ENCODE results near the gene CLIC1.

Gene CLIC1

DNA sequence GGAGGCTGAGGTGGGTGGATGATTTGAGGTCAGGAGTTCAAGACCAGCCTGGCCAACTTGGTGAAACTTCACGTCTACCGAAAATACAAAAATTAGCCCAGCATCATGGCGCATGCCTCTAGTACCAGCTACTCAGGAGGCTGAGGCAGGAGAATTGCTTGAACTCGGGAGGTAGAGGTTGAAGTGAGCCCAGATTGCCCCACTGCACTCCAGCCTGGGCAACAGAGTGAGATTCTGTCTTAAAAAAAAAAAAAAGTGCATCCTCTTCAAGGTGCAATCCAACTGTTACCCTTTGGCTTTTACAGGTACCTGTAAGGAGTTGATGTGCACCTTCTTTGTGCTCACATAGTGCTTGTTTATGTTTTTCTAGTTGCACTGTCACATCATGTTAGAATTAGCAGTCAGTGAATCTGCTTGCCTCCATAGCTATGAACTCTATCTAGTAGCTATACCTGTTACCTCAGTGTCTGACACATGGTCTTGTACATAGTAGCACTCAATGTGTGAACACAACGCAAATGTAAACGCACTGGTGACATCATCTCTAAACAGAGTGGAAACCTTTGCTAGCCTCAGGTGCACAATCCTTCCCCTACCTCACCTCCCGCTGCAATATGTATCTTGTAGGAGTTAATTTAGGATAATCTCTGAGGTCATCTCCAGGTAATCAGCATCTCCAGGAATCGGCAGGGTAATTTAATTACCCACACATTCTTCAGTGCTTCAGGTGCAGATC lies 13.1 kb upstream of the CLIC1 start:
- FAIRE-seq (no peak), DNase-seq (ENCODE audit: insufficient read length) (no peak)
- no peak for TF ChIP-seq POLR2AphosphoS5 (IDR thresholded peaks at IDR 0.05; ENCODE audit: low read depth, low read length)
- no peak for TF ChIP-seq POLR2A (IDR thresholded peaks at IDR 0.05; ENCODE audit: low read depth, low read length)
- TF ChIP-seq TAF1 (IDR thresholded peaks at IDR 0.05; ENCODE audit: borderline replicate concordance, low read depth, low read length): no peak

- FAIRE-seq (no peak), DNase-seq (ENCODE audit: insufficient read length) (no peak)
- no peak for TF ChIP-seq TAF1 (IDR thresholded peaks at IDR 0.05; ENCODE audit: borderline replicate concordance, low read depth, low read length)
- no peak for TF ChIP-seq POLR2A (IDR thresholded peaks at IDR 0.05; ENCODE audit: low read depth, low read length)
- TF ChIP-seq POLR2AphosphoS5 (IDR thresholded peaks at IDR 0.05; ENCODE audit: low read depth, low read length): no peak
These were observed 8.1 kb upstream of the CLIC1 start for GRCh38 chr6:31744422-31744821.

GRCh38 chr6:31742894-31743293 lies 6.6 kb upstream of the CLIC1 start:
- DNase-seq (ENCODE audit: insufficient read length) (no peak), FAIRE-seq (no peak)
- TF ChIP-seq POLR2A (IDR thresholded peaks at IDR 0.05; ENCODE audit: low read depth, low read length): no peak
- TF ChIP-seq TAF1 (IDR thresholded peaks at IDR 0.05; ENCODE audit: borderline replicate concordance, low read depth, low read length): no peak
- no peak for TF ChIP-seq POLR2AphosphoS5 (IDR thresholded peaks at IDR 0.05; ENCODE audit: low read depth, low read length)

DNA sequence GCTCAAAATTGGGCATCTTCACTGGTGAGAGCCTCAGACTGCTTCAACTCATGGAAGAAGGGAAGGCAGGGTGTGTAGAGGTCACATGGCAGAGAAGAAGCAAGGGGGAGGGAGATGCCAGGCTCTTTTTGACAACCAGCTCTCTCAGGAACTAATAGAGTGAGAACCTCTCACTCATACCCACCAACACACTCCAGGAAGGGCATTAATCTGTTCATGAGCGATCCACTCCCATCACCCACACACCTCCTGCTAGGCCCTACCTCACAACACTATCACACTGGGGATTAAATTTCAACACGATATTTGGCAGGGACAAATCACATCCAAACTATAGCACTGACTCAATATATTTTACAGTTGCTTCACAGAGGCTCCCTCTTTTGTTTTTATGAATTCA lies 5.5 kb upstream of the CLIC1 start:
- FAIRE-seq: no peak
- no peak for TF ChIP-seq POLR2A (IDR thresholded peaks at IDR 0.05; ENCODE audit: low read depth, low read length)
- no peak for TF ChIP-seq POLR2AphosphoS5 (IDR thresholded peaks at IDR 0.05; ENCODE audit: low read depth, low read length)
- TF ChIP-seq TAF1 (IDR thresholded peaks at IDR 0.05; ENCODE audit: borderline replicate concordance, low read depth, low read length): no peak
- no peak for DNase-seq (ENCODE audit: insufficient read length)

DNA sequence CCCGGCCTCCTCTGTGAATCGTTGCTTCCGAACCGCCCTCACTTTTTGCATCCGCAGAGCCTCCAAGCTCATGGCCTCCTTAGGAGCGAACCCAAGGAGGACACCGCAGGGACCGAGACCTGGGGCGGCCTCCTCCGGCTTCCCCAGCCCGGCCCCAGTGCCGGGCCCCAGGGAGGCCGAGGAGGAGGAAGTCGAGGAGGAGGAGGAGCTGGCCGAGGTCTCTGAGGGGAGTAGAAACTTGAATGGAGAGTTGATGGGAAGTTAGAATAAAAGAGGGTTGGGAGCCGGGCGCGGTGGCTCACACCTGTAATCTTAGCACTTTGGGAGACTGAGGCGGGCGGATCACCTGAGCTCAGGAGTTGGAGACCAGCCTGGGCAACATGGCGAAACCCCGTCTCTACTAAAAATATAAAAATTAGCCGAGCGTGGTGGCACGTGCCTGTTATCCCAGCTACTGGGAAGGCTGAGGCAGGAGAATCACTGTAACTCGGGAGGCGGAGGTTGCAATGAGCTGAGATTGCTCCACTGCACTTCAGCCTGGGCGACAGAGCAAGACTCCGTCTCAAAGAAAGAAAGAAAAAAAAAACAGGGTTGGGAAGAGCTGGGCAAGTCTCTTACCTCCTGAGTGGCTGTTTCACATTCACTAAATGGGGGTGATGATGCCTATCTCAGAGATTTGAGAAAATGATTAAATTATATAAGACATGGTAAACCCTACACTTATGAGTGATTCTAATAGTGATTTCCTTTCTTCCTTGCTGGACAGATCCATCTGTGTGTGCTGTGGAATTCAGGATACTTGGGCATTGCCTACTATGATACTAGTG lies 4.3 kb upstream of the CLIC1 start:
- no peak for FAIRE-seq
- TF ChIP-seq POLR2A (IDR thresholded peaks at IDR 0.05; ENCODE audit: low read depth, low read length) (no peak), TAF1 (IDR thresholded peaks at IDR 0.05; ENCODE audit: borderline replicate concordance, low read depth, low read length) (peak; percentile 31; the same call in 1 of the 2 replicates)
- peak; percentile 47 for DNase-seq (ENCODE audit: insufficient read length)

- FAIRE-seq (peak; percentile 96), DNase-seq (ENCODE audit: insufficient read length) (peak; percentile 89)
- TF ChIP-seq POLR2A (IDR thresholded peaks at IDR 0.05; ENCODE audit: low read depth, low read length) (peak; percentile 78), POLR2AphosphoS5 (IDR thresholded peaks at IDR 0.05; ENCODE audit: low read depth, low read length) (peak; percentile 69), TAF1 (IDR thresholded peaks at IDR 0.05; ENCODE audit: borderline replicate concordance, low read depth, low read length) (peak; percentile 35; the same call in 1 of the 2 replicates)
These were observed 3.5 kb upstream of the CLIC1 start, which contains the start of gene MSH5 for GRCh38 chr6:31739639-31740396. Gene MSH5 (plus strand): TSS chr6:31740005. CDS start chr6:31740467, 462 bp downstream.

DNA sequence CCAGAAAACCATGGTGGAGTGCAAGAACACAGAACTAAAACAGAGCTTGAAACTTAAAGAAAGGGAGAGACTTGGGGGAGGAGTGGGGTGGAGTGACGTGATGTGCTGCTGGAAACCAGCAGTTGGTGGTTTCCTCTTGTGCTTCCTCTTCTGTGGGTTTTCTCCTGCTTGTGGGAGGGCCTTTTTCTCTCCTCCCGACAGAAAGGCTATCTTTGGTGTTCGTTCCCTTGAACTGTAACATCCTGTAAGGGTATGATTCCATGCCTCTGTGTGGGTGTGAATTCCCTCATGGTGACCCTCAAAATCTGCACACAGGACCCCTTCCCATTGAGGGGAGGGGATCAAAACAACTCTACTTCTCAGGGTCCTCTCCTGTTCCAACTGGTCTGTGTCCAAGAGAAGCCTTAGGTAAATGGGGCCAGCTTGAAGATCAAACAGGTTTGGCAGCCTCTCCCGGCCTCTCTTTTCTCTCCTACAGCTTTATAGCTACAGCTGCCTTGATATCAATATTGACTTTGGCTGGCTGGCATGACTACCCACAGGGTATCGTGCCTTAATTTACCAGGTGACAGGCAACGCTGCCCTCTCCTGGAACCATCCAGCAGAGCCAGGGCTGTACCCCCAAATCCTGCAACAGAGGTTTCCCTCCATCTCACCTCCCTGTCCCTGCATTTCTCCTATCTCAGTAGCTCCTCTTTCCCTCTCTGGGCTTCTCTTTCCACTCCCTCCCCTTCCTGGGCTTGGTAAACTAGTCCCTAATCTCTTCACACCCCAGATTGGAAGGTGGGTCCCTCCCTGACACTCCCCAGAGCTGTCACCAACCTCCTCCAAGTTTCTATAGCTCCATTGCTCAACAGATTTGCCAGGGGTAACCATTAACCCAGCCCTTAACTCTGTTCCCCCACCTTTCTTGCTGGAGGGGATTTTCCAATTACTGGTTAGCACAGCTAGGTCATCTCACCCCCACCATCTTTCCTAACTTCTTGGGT lies 2.0 kb upstream of the CLIC1 start:
- FAIRE-seq: peak; percentile 38
- TF ChIP-seq POLR2AphosphoS5 (IDR thresholded peaks at IDR 0.05; ENCODE audit: low read depth, low read length): peak; percentile 82; the same call in 1 of the 2 replicates
- peak; percentile 61; the same call in 1 of the 2 replicates for TF ChIP-seq TAF1 (IDR thresholded peaks at IDR 0.05; ENCODE audit: borderline replicate concordance, low read depth, low read length)
- TF ChIP-seq POLR2A (IDR thresholded peaks at IDR 0.05; ENCODE audit: low read depth, low read length): peak; percentile 67
- peak; percentile 61 for DNase-seq (ENCODE audit: insufficient read length)

- FAIRE-seq: no peak
- TF ChIP-seq POLR2A (IDR thresholded peaks at IDR 0.05; ENCODE audit: low read depth, low read length) (no peak), TAF1 (IDR thresholded peaks at IDR 0.05; ENCODE audit: borderline replicate concordance, low read depth, low read length) (no peak), POLR2AphosphoS5 (IDR thresholded peaks at IDR 0.05; ENCODE audit: low read depth, low read length) (no peak; the same call in 1 of the 2 replicates)
- DNase-seq (ENCODE audit: insufficient read length): no peak
These were observed 1.1 kb upstream of the CLIC1 start for GRCh38 chr6:31737315-31737990.

DNA sequence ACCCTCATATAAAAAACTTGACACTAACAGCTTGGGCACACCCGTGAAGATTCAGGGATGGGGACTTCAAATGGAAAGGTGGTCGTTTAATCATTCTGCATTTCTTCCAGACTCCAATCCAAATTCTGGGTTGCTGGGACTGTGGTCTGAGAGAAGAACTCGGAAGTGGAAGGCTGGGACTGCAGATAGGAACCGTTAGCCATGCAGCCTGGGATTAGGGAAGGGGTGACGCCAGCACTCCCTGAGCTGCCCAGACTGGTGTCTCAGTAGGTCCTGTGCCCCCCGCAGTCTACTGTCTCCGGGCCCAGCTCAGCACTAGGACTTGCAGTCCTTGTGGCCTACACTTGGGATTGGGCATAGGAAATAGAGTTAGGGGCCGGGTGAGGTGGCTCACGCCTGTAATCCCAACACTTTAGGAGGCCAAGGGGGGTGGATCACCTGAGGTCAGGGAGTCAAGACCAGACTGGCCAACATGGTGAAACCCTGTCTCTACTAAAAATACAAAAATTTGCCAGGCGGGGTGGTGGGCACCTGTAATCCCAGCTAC lies 511 bp upstream of the CLIC1 start:
- DNase-seq (ENCODE audit: insufficient read length): no peak
- no peak for FAIRE-seq

More for the DNA sequence above, 511 bp upstream of the CLIC1 start:
- TF ChIP-seq POLR2A (IDR thresholded peaks at IDR 0.05; ENCODE audit: low read depth, low read length) (no peak), POLR2AphosphoS5 (IDR thresholded peaks at IDR 0.05; ENCODE audit: low read depth, low read length) (no peak; the same call in 1 of the 2 replicates), TAF1 (IDR thresholded peaks at IDR 0.05; ENCODE audit: borderline replicate concordance, low read depth, low read length) (no peak)
